PC-3 (cell line): ENCODE measurements around the gene VWC2L. TPM values are rescaled to one million over a fixed set of nuclear protein-coding genes. Genes with fewer than 3 reads are reported as not detected.

Experiments
- ATAC-seq: fragments of 200-7000 bp; cut with Tn5 transposase; 2 replicates; pipeline ENCODE4 v1.9.1; 2020; ENCODE audit warnings: mild to moderate bottlenecking, moderate library complexity
- BruUV-seq: library from RNA; stranded (reverse); fragments of 400-500 nt; replicated peaks from 2 replicates; lab custom pipeline; 2021; lab: Mats Ljungman, UMichigan
- CTCF ChIA-PET: fragments of 300-600 bp; sonication (Branson Sonifier 250); formaldehyde crosslinking; loops from one replicate; lab custom pipeline; 2022; ENCODE audit warnings: antibody characterized with exemption; lab: Charles Lee
- POLR2A ChIA-PET: fragments of 300-600 bp; sonication (Branson Sonifier 250); formaldehyde crosslinking; loops from one replicate; lab custom pipeline; 2022; ENCODE audit warnings: antibody characterized with exemption; ENCODE audit not compliant: unreplicated experiment; lab: Charles Lee
- DNase-seq: peaks from one replicate; pipeline ENCODE4 v3.0.0-alpha.2; 2015
- H2AFZ ChIP-seq: fragments of 300-600 bp; sonication (generic); 2 replicates; pipeline ENCODE4 v1.6.0; 2016; ENCODE audit warnings: antibody characterized with exemption, low read length
- H3F3A ChIP-seq: fragments of 300-600 bp; sonication (generic); one replicate; pipeline ENCODE4 v1.6.0; 2017; ENCODE audit warnings: antibody characterized with exemption, low read length, control low read depth, mild to moderate bottlenecking; ENCODE audit not compliant: unreplicated experiment
- H3K27ac ChIP-seq: fragments of 300-600 bp; sonication (generic); 2 replicates; pipeline ENCODE4 v1.5.1; 2016; ENCODE audit warnings: mild to moderate bottlenecking, low read length
- H3K27me3 ChIP-seq: fragments of 300-600 bp; sonication (generic); 2 replicates; pipeline ENCODE4 v1.6.1; 2016; ENCODE audit warnings: low read length, mixed read lengths
- H3K36me3 ChIP-seq: fragments of 300-600 bp; sonication (generic); 2 replicates; pipeline ENCODE4 v1.6.1; 2016; ENCODE audit warnings: low read depth, mixed run types, low read length, mixed read lengths
- H3K4me1 ChIP-seq: fragments of 300-600 bp; sonication (generic); 2 replicates; pipeline ENCODE4 v1.5.1; 2016; ENCODE audit warnings: low read length; ENCODE audit not compliant: insufficient read depth
- H3K4me2 ChIP-seq: fragments of 300-600 bp; sonication (generic); 2 replicates; pipeline ENCODE4 v1.6.0; 2016; ENCODE audit warnings: low read length
- H3K4me3 ChIP-seq: fragments of 300-600 bp; sonication (generic); 2 replicates; pipeline ENCODE4 v1.5.1; 2016; ENCODE audit warnings: mild to moderate bottlenecking, low read length, mixed read lengths
- H3K79me2 ChIP-seq: fragments of 300-600 bp; sonication (generic); 2 replicates; pipeline ENCODE4 v1.6.1; 2017; ENCODE audit warnings: low read length, mixed read lengths
- H3K9ac ChIP-seq: fragments of 300-600 bp; sonication (generic); 2 replicates; pipeline ENCODE4 v1.6.0; 2016; ENCODE audit warnings: mild to moderate bottlenecking, low read length
- H3K9me2 ChIP-seq: fragments of 300-600 bp; sonication (generic); replicated peaks from 2 replicates; pipeline ENCODE4 v1.6.1; 2016; ENCODE audit warnings: mixed run types, low read length, mixed read lengths
- H3K9me3 ChIP-seq: fragments of 300-600 bp; sonication (generic); 2 replicates; pipeline ENCODE4 v1.6.1; 2016; ENCODE audit warnings: low read length, mixed read lengths
- H4K20me1 ChIP-seq: fragments of 300-600 bp; sonication (generic); 2 replicates; pipeline ENCODE4 v1.6.1; 2016; ENCODE audit warnings: low read length, mixed read lengths
- EZH2 ChIP-seq: fragments of 300-600 bp; sonication (generic); IDR thresholded peaks from one replicate; pipeline ENCODE4 v1.6.1; 2017; ENCODE audit warnings: antibody characterized with exemption, mild to moderate bottlenecking, low read length; ENCODE audit not compliant: unreplicated experiment
- EZH2phosphoT487 ChIP-seq: fragments of 300-600 bp; sonication (generic); IDR thresholded peaks from 2 replicates; pipeline ENCODE4 v1.6.1; 2018; ENCODE audit warnings: mild to moderate bottlenecking, antibody characterized with exemption, low read length, borderline replicate concordance
- intact Hi-C: fragments of 100-400 bp; cut with micrococcal nuclease; formaldehyde crosslinking; loops from 2 replicates; pipeline ENCODE4 v1.9.0; 2023
- total RNA-seq: library from RNA; depleted of rRNA; stranded (reverse); fragments of >200 nt; gene quantifications from 2 replicates; pipeline ENCODE4 v1.2.3, GENCODE V29; 2014
- TF ChIP-seq, protein P1 (sequence below): fragments of 300-600 bp; sonication (generic); conservative IDR thresholded peaks from 2 replicates; pipeline ENCODE4 v1.5.1; 2017; ENCODE audit warnings: antibody characterized with exemption, low read depth, mild to moderate bottlenecking, low read length

The VWC2L gene
- total RNA-seq, 1 experiment from 2014 or later, result not detected

DNA sequence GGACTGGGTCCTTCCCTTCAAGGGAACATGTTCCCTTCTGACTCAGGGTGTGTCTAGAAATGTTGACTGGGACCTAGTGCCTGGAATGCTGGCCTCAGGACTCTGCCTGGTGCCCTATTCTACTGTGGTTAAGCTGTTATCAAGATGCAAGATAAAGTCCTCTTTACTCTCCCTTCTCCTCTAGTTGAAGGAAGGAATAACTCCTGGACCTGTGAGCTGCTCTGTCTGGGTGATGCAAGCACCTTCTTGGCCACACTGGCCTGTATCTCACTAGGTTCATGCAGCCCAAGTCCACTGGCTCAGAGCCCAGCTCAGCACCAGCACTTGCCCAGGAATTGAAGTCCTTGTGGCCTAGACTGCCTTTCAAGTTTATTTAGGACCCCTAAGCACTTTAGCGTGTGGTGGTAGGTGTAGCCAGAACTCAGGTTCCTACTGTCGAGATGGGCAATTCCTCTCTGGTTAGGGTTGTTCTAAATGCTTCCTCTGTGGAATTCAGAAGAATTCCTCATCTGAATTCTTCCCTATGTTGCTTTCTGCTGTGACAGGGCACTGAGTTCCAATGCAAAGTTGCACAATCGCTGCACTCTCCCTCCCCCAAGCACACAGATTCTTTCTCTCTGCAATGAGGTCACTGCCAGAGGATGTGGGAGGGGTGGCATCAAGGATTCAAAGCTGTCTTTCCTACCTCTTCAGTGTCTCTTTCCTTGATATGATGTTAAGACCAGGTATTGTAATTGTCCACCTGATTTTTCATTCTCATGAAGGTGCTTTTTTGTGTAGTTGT is 54.7 kb downstream of the VWC2L start:
- H3K9ac ChIP-seq, result no peak overlapping the region
- no peak overlapping the region for H2AFZ ChIP-seq
- H4K20me1 ChIP-seq, result no peaks in the 10 kb centered on the region
- ATAC-seq (no peak), DNase-seq (peak; percentile 52)
- no peaks in the 10 kb centered on the region for H3F3A ChIP-seq
- no TSS peak for BruUV-seq
- no peaks in the 10 kb centered on the region for H3K27me3 ChIP-seq
- H3K4me2 ChIP-seq, result no peak overlapping the region
- no peaks in the 10 kb centered on the region for H3K4me1 ChIP-seq
- ChIA-PET POLR2A (interaction anchor here (0.6 kb wide), 1 partner anchor 45 kb away, joined by 7 read pairs; no protein-coding TSS in a partner anchor), CTCF (no interaction called here)
- no peaks in the 10 kb centered on the region for H3K36me3 ChIP-seq
- intact Hi-C loops, result no loop called here
- H3K9me2 ChIP-seq, result no peaks in the 10 kb centered on the region
- no peaks in the 10 kb centered on the region for H3K9me3 ChIP-seq
- TF ChIP-seq EZH2phosphoT487, result no peak
- TF ChIP-seq, protein P1, sequence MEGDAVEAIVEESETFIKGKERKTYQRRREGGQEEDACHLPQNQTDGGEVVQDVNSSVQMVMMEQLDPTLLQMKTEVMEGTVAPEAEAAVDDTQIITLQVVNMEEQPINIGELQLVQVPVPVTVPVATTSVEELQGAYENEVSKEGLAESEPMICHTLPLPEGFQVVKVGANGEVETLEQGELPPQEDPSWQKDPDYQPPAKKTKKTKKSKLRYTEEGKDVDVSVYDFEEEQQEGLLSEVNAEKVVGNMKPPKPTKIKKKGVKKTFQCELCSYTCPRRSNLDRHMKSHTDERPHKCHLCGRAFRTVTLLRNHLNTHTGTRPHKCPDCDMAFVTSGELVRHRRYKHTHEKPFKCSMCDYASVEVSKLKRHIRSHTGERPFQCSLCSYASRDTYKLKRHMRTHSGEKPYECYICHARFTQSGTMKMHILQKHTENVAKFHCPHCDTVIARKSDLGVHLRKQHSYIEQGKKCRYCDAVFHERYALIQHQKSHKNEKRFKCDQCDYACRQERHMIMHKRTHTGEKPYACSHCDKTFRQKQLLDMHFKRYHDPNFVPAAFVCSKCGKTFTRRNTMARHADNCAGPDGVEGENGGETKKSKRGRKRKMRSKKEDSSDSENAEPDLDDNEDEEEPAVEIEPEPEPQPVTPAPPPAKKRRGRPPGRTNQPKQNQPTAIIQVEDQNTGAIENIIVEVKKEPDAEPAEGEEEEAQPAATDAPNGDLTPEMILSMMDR, result no peak
- TF ChIP-seq EZH2, result no peak
- H3K4me3 ChIP-seq, result no peak overlapping the region
- no peak overlapping the region for H3K27ac ChIP-seq
- H3K79me2 ChIP-seq, result no peaks in the 10 kb centered on the region

DNA sequence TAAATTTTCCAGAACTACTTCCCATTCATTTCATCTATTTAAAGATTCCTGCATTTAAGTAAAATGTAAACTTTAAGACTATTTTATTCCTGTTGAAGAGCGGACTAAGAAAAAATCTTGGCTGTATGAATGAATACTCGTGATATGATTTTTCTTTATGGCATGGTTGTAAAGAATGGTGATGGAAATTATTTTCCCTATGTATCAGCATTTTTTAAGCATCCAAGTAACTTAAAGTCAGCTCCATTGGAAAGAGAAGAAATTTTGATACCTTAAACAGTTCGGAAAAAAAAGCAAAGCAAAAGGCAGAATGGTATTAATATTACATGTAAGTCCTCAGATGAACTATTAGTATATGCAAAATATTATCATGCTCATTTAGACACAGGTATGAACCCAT is 58.9 kb downstream of the VWC2L start:
- ATAC-seq, result no peak
- no peak overlapping the region for H2AFZ ChIP-seq
- H3K4me3 ChIP-seq, result no peak overlapping the region
- BruUV-seq, result no TSS peak
- H3F3A ChIP-seq, result no peaks in the 10 kb centered on the region
- no peak overlapping the region for H3K9ac ChIP-seq
- H3K4me1 ChIP-seq, result no peaks in the 10 kb centered on the region
- CTCF ChIA-PET, result no interaction called here
- TF ChIP-seq, protein P1, result no peak
- no peaks in the 10 kb centered on the region for H3K9me2 ChIP-seq
- no peaks in the 10 kb centered on the region for H3K36me3 ChIP-seq
- no peaks in the 10 kb centered on the region for H3K9me3 ChIP-seq
- no peak overlapping the region for H3K4me2 ChIP-seq
- no peak for DNase-seq
- H3K27ac ChIP-seq, result no peak overlapping the region
- H4K20me1 ChIP-seq, result no peaks in the 10 kb centered on the region
- no peaks in the 10 kb centered on the region for H3K79me2 ChIP-seq
- POLR2A ChIA-PET, result no interaction called here
- no peaks in the 10 kb centered on the region for H3K27me3 ChIP-seq
- intact Hi-C loops, result no loop called here

DNA sequence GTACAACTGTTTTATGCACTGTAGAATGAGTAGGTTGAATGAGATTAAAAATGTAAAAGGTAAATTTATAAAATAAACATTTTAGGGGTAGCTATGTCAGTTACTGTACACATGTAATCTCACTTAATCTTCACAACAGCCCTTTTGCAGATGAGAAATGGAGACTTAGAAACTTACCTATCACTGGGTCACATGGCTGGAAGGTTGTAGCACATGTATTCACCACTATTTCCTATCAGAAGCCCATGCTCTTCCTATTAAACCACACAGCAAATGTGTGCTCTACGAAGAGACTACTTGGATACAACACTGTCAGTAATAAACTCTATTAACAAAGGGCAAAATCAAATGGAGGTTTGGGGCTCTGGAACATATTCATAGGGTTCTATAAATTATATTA is 60.5 kb downstream of the VWC2L start:
- Histone ChIP-seq H3K9ac (no peak overlapping the region), H3K79me2 (no peaks in the 10 kb centered on the region), H3F3A (no peaks in the 10 kb centered on the region), H3K27me3 (no peaks in the 10 kb centered on the region), H3K27ac (no peak overlapping the region), H3K4me2 (no peak overlapping the region), H3K4me1 (no peaks in the 10 kb centered on the region), H3K9me3 (no peaks in the 10 kb centered on the region), H4K20me1 (no peaks in the 10 kb centered on the region), H3K9me2 (no peaks in the 10 kb centered on the region), H3K36me3 (no peaks in the 10 kb centered on the region), H2AFZ (no peak overlapping the region), H3K4me3 (no peak overlapping the region)
- ATAC-seq (no peak), DNase-seq (no peak)
- ChIA-PET POLR2A (no interaction called here), CTCF (no interaction called here)
- TF ChIP-seq, protein P1, result no peak
- TF ChIP-seq EZH2phosphoT487, result no peak
- no peak for TF ChIP-seq EZH2
- no TSS peak for BruUV-seq
- intact Hi-C loops, result no loop called here
